C4-2B (cell line): ENCODE results near the gene INPP4B.

Experiments used
- ZFX ChIP-seq: fragments of 450-650 bp; IDR thresholded peaks from 2 replicates; pipeline ENCODE4 v1.6.1; 2017
- TF ChIP-seq, protein P1 (sequence below): fragments of 450-650 bp; conservative IDR thresholded peaks from 2 replicates; pipeline ENCODE4 v1.5.1; 2017; ENCODE audit warnings: mild to moderate bottlenecking

DNA sequence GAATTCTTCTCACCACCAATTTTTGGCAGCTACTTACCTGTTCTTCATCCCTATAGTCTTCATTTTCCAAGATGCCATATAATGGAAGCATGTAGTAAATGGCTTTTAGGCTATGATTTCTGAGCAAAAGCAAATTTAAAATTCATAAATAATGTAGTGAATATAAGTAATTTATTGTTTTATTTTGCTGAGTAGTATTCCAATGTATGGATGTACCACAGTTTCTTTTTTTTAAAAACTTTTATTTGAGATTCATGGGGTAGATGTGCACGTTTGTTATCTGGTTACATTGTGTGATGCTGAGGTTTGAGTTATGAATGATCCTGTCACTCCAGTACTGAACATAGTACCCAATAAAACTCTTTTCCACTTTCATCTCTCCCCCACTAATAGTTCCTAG is 840.6 kb downstream of the INPP4B start:
- TF ChIP-seq, protein P1, sequence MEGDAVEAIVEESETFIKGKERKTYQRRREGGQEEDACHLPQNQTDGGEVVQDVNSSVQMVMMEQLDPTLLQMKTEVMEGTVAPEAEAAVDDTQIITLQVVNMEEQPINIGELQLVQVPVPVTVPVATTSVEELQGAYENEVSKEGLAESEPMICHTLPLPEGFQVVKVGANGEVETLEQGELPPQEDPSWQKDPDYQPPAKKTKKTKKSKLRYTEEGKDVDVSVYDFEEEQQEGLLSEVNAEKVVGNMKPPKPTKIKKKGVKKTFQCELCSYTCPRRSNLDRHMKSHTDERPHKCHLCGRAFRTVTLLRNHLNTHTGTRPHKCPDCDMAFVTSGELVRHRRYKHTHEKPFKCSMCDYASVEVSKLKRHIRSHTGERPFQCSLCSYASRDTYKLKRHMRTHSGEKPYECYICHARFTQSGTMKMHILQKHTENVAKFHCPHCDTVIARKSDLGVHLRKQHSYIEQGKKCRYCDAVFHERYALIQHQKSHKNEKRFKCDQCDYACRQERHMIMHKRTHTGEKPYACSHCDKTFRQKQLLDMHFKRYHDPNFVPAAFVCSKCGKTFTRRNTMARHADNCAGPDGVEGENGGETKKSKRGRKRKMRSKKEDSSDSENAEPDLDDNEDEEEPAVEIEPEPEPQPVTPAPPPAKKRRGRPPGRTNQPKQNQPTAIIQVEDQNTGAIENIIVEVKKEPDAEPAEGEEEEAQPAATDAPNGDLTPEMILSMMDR: no peak
- no peak for TF ChIP-seq ZFX
